ENCODE data around the gene CHSY3.
A peak's percentile ranks its signal among the peaks of the same experiment; 100 is the strongest.

CHSY3 gene

GRCh38 chr5:129904102-129904666 is at the start of gene CHSY3:
CHSY3 (plus strand) TSS chr5:129904465.
- DNase-seq = peak; percentile 12

GRCh38 chr5:129856325-129856724 is 47.9 kb upstream of the CHSY3 start:
- DNase-seq = no peak

GRCh38 chr5:129857116-129857515 is 47.1 kb upstream of the CHSY3 start:
- no peak for DNase-seq

- no peak for DNase-seq
Observed at GRCh38 chr5:129858131-129858675, 46.1 kb upstream of the CHSY3 start.

- DNase-seq = no peak
Observed at GRCh38 chr5:129884322-129884721, 19.9 kb upstream of the CHSY3 start.

GRCh38 chr5:129899454-129899853 is 4.8 kb upstream of the CHSY3 start:
- no peak for DNase-seq

GRCh38 chr5:129902816-129903215 is 1.4 kb upstream of the CHSY3 start:
- DNase-seq = no peak

GRCh38 chr5:129903466-129904101 is 681 bp upstream of the CHSY3 start:
- no peak for DNase-seq

GRCh38 chr5:129904667-129905472 is 605 bp downstream of the CHSY3 start:
- no peak for DNase-seq

- no peak for DNase-seq
Observed at GRCh38 chr5:129905473-129906176, 1.4 kb downstream of the CHSY3 start.

- no peak for DNase-seq
Observed at GRCh38 chr5:129906177-129906887, 2.1 kb downstream of the CHSY3 start.

GRCh38 chr5:129909225-129909624 is 5.0 kb downstream of the CHSY3 start:
- no peak for DNase-seq

- no peak for DNase-seq
Observed at GRCh38 chr5:129912601-129913255, 8.5 kb downstream of the CHSY3 start.

- no peak for DNase-seq
Observed at GRCh38 chr5:129915415-129915814, 11.2 kb downstream of the CHSY3 start.

- no peak for DNase-seq
Observed at GRCh38 chr5:129917224-129917623, 13.0 kb downstream of the CHSY3 start.

- no peak for DNase-seq
Observed at GRCh38 chr5:129921204-129921603, 16.9 kb downstream of the CHSY3 start.

- no peak for DNase-seq
Observed at GRCh38 chr5:129930221-129930620, 26.0 kb downstream of the CHSY3 start.

GRCh38 chr5:129935626-129936025 is 31.4 kb downstream of the CHSY3 start:
- DNase-seq = no peak

- no peak for DNase-seq
Observed at GRCh38 chr5:129938077-129938476, 33.8 kb downstream of the CHSY3 start.

- no peak for DNase-seq
Observed at GRCh38 chr5:129943936-129944335, 39.7 kb downstream of the CHSY3 start.

- DNase-seq = no peak
Observed at GRCh38 chr5:129945028-129945427, 40.8 kb downstream of the CHSY3 start.

GRCh38 chr5:129945774-129946270 is 41.6 kb downstream of the CHSY3 start:
- DNase-seq = no peak
